HL-60 (cell line): Measurements from ENCODE around the gene MYH9.

Experiments used
- DNase-seq, 2 experiments: peaks; one replicate each; pipeline ENCODE4 v3.0.0-alpha.2; 2010 to 2020; ENCODE audit warnings: low read depth in 1 of 2, low spot score in 1 of 2
- H3K27ac ChIP-seq: fragments of 250-450 bp; sonication (Bioruptor Pico); replicated peaks from 2 replicates; pipeline ENCODE4 v1.5.1; 2020; ENCODE audit warnings: mild to moderate bottlenecking, moderate library complexity
- H3K27me3 ChIP-seq: fragments of 250-450 bp; sonication (Bioruptor Pico); 2 replicates; pipeline ENCODE4 v1.5.1; 2021; ENCODE audit warnings: mild to moderate bottlenecking, moderate library complexity; ENCODE audit not compliant: insufficient read depth, poor library complexity, severe bottlenecking
- H3K4me3 ChIP-seq: replicated peaks from 2 replicates; pipeline ENCODE4 v1.5.1; 2011; ENCODE audit warnings: mild to moderate bottlenecking, control low read depth, low read length; ENCODE audit not compliant: insufficient read depth
- CTCF ChIP-seq: IDR thresholded peaks from one replicate; pipeline ENCODE4 v1.5.1; 2011; ENCODE audit warnings: low read length, control low read depth, inconsistent platforms; ENCODE audit not compliant: insufficient read depth
- GABPA ChIP-seq: IDR thresholded peaks from 2 replicates; pipeline ENCODE4 v1.6.1; 2012; ENCODE audit warnings: low read depth
- POLR2AphosphoS5 ChIP-seq: IDR thresholded peaks from 2 replicates; pipeline ENCODE4 v1.6.1; 2012; ENCODE audit warnings: low read depth
- REST ChIP-seq: IDR thresholded peaks from 2 replicates; pipeline ENCODE4 v1.6.1; 2012; ENCODE audit warnings: low read depth; ENCODE audit not compliant: insufficient replicate concordance
- SPI1 ChIP-seq: IDR thresholded peaks from 2 replicates; pipeline ENCODE4 v1.6.1; 2012; ENCODE audit warnings: low read depth, mild to moderate bottlenecking, borderline replicate concordance

MYH9 gene

GRCh38 chr22:36415415-36416168, 27.8 kb upstream of the MYH9 start:
- no peaks in the 10 kb centered on the region for H3K27me3 ChIP-seq
- no peak overlapping the region for H3K4me3 ChIP-seq
- no peak for DNase-seq
- no peak overlapping the region for H3K27ac ChIP-seq
- TF ChIP-seq REST (no peak), GABPA (no peak), SPI1 (no peak), POLR2AphosphoS5 (no peak), CTCF (no peak)

- Histone ChIP-seq H3K4me3 (no peak overlapping the region), H3K27ac (no peak overlapping the region), H3K27me3 (no peaks in the 10 kb centered on the region)
- no peak for DNase-seq
- no peak for TF ChIP-seq SPI1
- no peak for TF ChIP-seq POLR2AphosphoS5
- no peak for TF ChIP-seq REST
- no peak for TF ChIP-seq GABPA
- no peak for TF ChIP-seq CTCF
These were observed 25.4 kb upstream of the MYH9 start for GRCh38 chr22:36413022-36413775.

GRCh38 chr22:36411589-36412258, 24.0 kb upstream of the MYH9 start:
- TF ChIP-seq POLR2AphosphoS5 (no peak), GABPA (no peak), CTCF (no peak), SPI1 (no peak)
- peak in 1 of 2 experiments; percentile 32 for DNase-seq
- Histone ChIP-seq H3K27me3 (no peaks in the 10 kb centered on the region), H3K4me3 (no peak overlapping the region), H3K27ac (no peak overlapping the region)
